ENCODE results near the gene GBF1.
A peak's percentile ranks its signal among the peaks of the same experiment; 100 is the strongest.
"Not testable (repeated sequence)": the region's sequence is repeated elsewhere in the genome, so short reads cannot be mapped to it uniquely, and the experiment has no call there.

GBF1 gene

DNA sequence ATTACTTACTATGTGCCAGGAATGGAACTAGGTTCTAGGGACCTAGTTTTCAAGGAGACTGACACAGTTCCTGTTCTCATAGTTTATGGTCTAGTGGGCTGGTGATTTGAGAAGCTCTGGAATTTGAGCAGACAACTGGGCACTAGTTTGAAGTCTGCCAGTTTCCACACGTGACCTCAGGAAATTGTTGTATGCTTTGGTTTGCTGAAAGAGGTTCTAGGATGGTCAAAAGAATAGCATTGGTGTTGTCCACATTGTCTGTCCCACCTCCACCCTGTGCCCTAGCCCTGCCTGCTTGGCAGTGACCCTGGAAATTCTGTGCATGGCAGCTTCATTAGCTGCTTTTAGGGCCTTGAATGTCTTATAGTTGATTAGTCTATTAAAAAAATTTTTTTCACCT lies 28.7 kb downstream of the GBF1 start:
- peak; percentile 76 for DNase-seq (ENCODE audit: low spot score)

- no peak for DNase-seq (ENCODE audit: low spot score)
These were observed 30.0 kb downstream of the GBF1 start for GRCh38 chr10:102275343-102275742.

GRCh38 chr10:102279104-102279503 lies 33.8 kb downstream of the GBF1 start:
- DNase-seq (ENCODE audit: low spot score): no peak

GRCh38 chr10:102280397-102281101 lies 35.2 kb downstream of the GBF1 start:
- DNase-seq (ENCODE audit: low spot score): no peak

GRCh38 chr10:102281102-102281487 lies 35.8 kb downstream of the GBF1 start:
- DNase-seq (ENCODE audit: low spot score): no peak

GRCh38 chr10:102283488-102283887 lies 38.2 kb downstream of the GBF1 start:
- DNase-seq (ENCODE audit: low spot score): no peak

GRCh38 chr10:102283890-102284289 lies 38.6 kb downstream of the GBF1 start:
- no peak for DNase-seq (ENCODE audit: low spot score)

- DNase-seq (ENCODE audit: low spot score): no peak
These were observed 39.2 kb downstream of the GBF1 start for GRCh38 chr10:102284531-102284930.

DNA sequence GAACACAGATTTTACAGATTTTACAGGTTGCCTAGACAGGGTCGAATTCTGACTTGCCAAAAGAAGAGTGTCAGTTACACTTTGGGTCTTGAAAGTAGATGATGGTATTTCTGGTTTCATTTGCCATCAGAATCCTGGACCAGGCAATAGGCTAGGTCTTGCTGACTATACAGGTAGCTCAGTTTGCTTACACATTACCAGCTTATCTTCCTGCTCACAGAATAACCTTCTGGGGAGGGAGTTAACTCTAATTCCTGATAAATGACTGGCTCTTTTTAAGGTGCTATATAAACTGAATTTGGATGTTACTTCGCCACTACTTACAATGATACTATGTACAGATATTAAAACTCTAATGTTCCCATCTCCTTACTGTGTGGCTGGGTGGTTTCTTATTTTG lies 39.8 kb downstream of the GBF1 start:
- DNase-seq (ENCODE audit: low spot score): no peak

- DNase-seq (ENCODE audit: low spot score): no peak
These were observed 40.9 kb downstream of the GBF1 start for GRCh38 chr10:102286216-102286615.

- no peak for DNase-seq (ENCODE audit: low spot score)
These were observed 42.2 kb downstream of the GBF1 start for GRCh38 chr10:102287538-102287937.

DNA sequence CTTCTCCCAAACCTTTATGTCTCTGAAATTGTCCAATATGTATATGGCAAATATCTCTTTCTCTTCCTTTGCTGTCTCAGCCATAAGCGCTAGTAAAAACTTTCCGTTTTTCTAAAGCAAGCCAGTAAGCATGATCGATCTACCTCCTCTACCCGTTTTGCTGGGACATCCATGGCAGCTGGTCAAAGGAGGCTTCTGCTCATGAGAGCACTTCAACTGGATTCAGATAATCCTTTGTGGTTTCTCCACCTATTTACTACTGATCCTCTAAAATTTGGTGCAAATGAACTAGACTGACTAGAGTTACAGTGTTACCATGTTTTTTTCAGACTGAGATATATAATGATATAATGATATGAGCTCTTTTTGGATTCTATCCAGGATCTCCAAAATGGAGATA lies 42.7 kb downstream of the GBF1 start:
- no peak for DNase-seq (ENCODE audit: low spot score)

- DNase-seq (ENCODE audit: low spot score): no peak
These were observed 44.0 kb downstream of the GBF1 start for GRCh38 chr10:102289356-102289755.

- no peak for DNase-seq (ENCODE audit: low spot score)
These were observed 44.5 kb downstream of the GBF1 start for GRCh38 chr10:102289840-102290239.

DNA sequence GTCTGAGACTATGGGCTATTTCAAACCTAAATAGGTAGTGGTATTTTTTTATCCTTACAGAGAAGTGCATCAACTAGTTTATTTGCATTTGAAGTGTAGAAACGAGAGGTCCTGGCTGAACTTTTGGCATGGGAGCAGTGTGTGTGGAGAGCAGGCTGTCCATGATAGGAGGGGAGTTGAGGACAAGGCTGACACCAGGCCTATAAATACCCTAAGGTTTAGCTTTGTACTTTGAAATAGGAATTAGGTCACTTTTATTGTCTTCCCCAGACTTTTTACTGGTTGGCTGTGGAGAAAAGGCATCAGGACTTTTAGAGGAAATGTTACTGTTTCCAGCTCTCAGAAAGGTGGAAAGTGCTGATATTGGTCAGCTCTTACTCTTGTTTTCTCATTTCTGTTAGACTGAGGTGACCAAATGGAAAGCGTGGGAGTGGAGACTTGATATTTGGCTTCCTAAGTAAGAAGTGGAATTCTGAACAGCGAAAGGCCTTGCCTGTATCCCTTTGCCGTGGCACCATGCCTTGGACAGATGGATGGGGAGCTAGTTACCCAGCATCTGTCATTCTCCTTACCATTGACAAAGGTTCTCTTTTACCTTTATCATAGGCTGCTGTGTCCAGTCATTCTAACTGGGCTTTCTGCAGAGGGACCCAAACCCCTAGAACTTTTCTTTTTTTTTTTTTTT lies 46.0 kb downstream of the GBF1 start:
- no peak for DNase-seq (ENCODE audit: low spot score)

GRCh38 chr10:102297101-102297500 lies 51.8 kb downstream of the GBF1 start:
- DNase-seq (ENCODE audit: low spot score): no peak

GRCh38 chr10:102298899-102299298 lies 53.6 kb downstream of the GBF1 start:
- no peak for DNase-seq (ENCODE audit: low spot score)

DNA sequence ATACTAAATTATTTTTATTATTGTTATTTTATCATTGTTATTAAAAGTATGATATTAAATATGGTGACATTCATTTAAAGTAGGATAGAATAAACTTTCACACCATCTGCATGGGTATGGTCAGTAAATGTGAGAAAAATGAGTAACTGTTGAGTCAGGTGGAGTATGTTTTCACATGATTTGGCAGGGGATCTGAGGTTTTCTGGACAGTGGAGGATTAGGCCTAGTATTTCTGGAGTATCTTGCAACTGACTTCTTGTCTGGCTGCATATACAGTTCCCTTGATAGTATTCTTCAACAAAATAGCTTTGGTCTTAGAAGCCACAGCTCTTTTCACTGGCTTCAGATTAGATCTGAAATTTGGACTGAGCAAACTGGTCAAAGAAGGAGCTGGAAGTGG lies 54.5 kb downstream of the GBF1 start:
- DNase-seq (ENCODE audit: low spot score): peak; percentile 76

DNA sequence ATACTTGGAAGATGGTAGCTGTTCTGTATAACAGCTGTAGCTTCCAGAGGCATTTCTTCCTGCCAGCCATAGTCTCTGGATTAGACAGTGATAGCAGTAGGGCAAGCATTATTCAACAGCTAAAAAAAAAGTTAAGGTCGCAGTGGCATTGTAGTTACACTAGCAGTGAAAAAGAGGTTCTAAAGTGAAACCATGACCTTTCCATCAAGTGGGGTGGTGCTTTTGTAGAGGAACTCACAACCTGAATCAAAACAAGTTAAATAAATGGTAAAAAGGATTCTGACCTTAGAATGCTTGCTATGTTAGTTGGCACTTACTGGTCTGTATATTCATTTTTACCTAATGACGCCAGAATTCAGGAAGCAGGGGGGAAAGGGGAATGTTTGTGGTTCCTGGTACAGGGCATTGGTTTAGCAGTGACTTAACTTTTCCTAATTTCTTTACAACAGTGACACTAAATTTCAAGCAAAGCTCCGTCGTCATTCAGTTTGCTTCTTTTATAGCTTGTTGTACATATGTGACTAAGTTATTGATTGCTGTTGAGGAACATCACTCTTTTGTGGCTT lies 55.0 kb downstream of the GBF1 start:
- peak; percentile 91 for DNase-seq (ENCODE audit: low spot score)

DNA sequence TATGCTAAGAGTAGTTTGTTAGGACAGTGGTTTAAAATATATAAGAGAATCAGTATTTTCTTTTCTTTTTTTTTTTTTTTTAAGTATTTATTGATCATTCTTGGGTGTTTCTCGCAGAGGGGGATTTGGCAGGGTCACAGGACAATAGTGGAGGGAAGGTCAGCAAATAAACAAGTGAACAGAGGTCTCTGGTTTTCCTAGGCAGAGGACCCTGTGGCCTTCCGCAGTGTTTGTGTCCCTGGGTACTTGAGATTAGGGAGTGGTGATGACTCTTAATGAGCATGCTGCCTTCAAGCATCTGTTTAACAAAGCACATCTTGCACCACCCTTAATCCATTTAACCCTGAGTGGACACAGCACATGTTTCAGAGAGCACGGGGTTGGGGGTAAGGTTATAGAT lies 55.6 kb downstream of the GBF1 start:
- not testable (repeated sequence) for DNase-seq (ENCODE audit: low spot score)

DNA sequence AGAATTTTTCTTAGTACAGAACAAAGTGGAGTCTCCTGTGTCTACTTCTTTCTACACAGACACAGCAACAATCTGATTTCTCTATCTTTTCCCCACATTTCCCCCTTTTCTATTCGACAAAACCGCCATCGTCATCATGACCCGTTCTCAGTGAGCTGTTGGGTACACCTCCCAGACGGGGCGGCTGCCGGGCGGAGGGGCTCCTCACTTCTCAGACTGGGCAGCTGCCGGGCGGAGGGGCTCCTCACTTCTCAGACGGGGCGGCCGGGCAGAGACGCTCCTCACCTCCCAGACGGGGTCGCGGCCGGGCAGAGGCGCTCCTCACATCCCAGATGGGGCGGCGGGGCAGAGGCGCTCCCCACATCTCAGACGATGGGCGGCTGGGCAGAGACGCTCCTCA lies 56.0 kb downstream of the GBF1 start:
- not testable (repeated sequence) for DNase-seq (ENCODE audit: low spot score)

DNA sequence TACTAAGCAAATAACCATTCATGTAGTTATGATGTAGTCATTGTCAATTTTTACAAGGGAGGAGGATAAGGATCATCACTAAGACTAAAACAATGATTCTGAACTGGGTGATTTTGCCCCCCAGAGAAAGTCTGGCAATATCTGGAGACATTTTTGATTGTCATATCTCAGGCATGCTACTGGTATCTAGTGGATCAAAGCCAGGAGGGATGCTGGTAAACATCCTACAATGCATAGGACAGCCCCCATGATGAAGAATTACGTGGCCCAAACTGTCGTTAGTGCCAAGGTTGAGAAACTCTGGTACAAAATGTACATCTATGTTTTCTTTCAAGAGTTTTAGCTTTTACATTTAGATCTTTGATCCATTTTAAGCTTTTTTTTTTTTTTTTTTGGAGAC lies 57.3 kb downstream of the GBF1 start:
- DNase-seq (ENCODE audit: low spot score): no peak

- no peak for DNase-seq (ENCODE audit: low spot score)
These were observed 60.7 kb downstream of the GBF1 start for GRCh38 chr10:102306006-102306405.

DNA sequence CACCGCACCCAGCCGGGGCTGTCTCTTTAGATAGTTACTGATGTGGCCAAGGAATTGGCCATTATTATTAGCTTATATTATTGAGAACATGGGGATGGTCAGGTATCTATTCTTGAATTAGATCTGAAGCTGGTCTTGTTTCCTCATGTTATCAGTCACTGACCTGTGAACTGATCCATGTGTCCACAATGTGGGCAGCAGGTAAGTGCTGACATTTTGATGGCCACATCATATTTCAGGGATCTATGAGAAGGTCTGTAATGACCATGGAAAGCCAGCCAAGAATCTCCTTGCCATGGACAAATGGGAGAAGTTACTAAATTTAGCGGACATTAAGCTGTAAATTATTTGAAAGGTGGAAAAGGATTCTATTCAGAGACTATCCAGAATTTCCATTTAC lies 61.4 kb downstream of the GBF1 start:
- DNase-seq (ENCODE audit: low spot score): no peak
